ENCODE measurements around the gene BMF.

Gene BMF

DNA sequence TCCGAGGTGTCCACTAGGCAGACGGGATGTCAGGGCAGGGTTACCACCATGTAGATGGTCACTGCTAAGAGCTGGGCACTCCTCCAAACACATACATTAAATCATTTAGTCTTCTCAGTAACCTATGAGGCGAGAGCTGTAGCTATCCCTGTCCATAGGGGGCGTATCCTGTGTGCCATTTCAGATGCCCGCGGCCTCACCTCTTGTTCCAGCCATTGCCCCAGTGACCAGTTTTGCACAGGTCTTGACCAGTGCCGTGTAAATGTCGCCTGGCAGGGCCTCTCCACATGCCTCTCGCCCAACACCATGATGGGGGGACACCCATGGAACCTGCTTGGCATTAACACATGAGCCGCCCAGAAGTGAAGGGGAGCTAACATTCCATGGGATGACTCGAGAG, 48.9 kb downstream of the BMF start:
- peak in 2 of 42 donors; percentile 15 to 29 for DNase-seq
- intact Hi-C loops (cut with DNase I), result no loop called here

DNA sequence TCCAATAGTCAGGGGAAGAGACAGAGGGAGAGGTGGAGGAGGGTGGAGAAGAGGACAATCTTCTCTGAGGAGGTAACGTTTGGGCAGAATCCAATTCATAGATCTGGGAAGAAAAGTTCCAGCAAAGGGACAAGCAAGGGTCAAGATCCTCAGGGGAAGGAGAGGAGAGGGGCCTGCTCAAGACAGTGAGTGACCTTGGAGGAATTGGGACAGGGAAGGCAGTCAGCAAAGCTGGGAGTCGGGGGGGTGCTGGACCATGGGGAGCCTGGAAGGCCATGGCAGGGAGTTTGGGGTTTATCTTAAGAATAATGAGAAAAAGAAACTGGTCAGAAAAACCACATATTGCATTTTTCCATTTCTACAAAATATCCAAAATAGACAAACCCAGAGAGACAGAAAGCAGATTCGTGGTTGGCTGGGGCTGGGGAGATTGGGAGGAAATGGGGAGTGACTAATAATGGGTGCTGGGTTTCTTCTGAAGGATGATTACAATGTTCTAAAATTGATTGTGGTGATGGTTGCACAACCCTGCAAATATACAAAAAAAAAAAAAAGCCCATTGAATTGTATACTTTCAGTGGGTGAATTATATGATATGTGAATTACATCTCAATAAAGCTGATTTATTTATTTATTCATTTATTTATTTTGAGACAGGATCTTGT, 50.1 kb downstream of the BMF start:
- peak in 1 of 42 donors; percentile 9 for DNase-seq
- intact Hi-C loops (cut with DNase I), result loop anchor here (1.0 kb wide), 1 partner anchor 20 kb away; no protein-coding TSS in a partner anchor

DNA sequence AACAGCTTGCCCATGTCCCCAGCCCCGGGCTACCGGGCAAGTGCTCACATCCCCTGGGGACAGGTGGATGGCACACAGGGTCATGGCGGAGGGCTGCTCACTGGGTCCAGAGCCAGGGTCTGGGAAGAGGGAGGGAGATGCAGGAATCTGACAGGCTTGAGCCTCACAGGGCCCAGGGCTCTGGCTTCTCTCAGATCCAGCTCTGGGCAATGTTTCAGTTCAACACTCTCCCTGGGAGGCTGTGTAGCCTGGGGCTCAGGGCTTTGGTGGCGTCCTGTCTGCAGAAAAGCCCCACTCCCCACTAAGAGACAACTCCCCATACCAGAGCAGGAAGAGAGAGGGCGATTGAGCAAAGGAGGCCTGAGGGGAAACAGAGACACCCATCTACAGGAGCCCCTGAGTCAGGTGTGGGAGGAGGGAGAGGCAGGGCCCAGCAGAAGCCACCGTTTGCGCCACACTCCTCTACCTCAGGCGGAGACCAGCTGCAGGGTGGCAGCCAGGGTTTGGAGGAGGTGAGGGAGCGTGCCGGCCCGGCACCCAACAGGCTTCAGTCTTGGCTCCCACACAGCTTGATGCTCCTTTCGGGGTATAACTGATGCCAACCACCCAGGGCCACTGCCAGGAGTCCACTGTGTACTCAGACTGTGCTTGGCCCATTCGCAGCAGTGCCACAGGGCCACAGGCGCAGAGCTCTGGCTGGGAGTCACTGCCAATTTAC, 52.9 kb downstream of the BMF start:
- peak in 3 of 42 donors; percentile 18 to 35 (median 30) for DNase-seq
- intact Hi-C loops (cut with DNase I), result no loop called here

DNA sequence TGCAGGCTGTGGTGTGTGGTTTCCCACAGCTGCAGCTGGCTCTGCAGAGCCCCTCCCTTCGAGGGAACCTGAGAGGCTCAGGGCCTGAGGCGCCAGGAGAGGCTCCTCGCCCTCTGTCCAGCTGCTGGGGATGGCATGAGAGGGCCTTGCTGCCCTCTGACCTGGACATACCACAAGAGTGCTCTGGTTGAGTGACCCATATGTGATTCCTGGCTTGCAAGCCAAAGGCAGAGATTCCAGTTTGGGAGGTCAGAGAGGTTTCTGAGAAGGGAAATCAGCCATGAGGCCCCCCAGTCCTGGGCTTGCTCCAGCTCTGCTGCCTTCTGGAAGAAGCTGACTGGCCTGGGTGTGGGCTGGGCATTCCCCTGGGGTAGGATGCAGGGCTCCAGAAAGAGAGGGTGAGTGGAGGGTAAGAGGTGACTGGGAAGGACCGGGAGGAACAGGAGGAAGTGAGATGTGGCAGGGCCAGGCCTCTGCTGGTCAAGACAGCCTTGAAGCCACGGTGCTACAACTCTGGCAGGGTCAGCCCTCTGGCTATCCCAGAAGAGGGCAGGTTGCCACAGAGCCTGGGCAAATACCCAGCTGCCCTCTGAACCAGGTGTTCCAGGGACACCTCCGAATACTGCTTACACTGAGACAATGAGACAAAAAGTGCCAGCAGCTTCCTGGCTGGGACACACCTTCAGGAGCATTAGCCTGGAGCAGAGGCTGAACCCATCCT, 53.7 kb downstream of the BMF start:
- intact Hi-C loops (cut with DNase I), result no loop called here
- DNase-seq, result peak in 2 of 42 donors; percentile 31 to 36

DNA sequence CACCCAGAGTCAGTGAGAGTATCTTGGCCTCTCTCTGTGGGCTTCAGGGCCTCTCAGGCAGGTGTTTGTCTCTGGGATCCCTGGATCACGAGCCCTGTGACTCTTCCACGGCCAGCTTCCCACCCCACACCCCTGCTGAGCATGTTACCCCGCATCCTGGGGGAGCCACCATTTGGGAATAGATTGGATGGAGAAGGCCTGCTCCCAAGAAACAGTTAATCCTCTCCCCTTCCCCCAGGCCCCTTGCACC, 54.1 kb downstream of the BMF start:
- intact Hi-C loops (cut with DNase I), result no loop called here
- peak in 1 of 42 donors; percentile 19 for DNase-seq

DNA sequence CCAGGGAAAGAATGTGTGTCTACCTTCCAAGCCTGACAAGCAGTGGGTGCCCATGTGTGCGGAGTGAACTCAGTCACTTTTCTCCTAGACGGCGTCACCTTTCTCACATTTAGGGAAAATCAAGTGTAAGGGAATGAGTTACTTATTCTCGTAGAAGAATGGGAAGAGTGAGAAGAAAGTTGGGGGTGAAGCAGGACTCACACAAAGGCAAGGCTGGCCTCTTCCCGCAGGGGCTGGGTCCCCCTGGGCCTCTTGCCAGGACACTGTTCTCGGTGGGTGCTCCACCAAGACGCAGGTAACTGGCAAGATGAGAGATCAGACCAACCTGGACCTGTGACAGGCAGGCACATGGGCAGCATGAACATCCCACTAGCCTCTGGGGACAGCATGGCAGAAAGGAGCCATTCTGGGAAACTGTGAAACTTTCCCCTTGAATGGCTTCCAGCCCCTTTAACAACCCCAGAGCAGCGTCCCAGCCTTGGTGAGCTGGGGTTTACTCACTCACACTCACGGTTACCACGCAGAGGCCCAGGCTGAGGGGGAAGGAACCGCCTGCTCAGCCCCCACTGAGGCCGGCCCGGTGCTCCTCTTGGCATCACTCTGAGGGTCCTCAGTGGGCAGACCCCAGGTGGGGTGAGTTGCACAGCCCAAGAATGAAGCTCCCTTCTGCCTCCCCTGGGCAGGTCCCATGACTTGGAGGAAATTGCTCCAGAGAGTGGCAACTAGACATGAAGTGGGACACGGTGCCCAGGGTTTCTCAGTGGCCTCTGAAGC, 54.7 kb downstream of the BMF start:
- intact Hi-C loops (cut with DNase I), result no loop called here
- peak in 2 of 42 donors; percentile 24 to 36 for DNase-seq

DNA sequence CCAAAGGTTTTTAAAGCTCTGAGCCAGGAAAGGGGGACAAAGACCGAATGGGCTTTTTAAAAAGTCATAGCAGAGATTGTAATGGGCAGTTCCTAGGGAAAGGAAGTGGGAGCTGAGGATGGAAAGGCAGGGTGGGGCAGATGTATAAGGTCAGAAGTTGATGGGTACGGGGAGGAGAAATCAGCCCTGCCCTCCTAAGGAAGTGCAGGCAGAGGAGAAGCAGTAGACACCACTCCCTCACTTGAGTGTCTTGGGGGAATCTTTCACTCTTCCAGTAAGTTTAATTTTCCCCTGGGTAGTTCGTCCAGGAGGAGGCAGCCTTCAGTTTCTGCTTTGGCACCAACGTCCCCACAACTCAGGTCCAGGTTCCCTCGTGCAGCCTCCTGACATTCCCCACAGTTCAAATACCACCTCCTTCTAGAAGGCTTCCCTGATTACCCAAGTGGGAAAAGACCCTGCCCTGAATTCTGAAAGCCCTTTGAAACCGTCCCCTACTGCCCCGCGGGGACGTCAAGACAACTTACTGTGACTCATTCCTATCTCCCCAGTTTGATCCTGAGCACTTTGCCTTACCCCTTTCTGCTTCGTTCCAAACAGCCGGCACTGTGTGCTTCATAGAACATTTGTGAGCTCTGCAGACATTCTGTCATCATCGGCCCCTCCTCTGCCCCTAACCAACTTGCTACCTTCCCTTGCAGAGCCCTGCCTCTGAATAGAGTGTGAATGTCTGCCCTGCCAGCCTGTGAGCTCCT, 55.4 kb downstream of the BMF start:
- intact Hi-C loops (cut with DNase I), result no loop called here
- DNase-seq, result peak in 2 of 42 donors; percentile 12 to 26

DNA sequence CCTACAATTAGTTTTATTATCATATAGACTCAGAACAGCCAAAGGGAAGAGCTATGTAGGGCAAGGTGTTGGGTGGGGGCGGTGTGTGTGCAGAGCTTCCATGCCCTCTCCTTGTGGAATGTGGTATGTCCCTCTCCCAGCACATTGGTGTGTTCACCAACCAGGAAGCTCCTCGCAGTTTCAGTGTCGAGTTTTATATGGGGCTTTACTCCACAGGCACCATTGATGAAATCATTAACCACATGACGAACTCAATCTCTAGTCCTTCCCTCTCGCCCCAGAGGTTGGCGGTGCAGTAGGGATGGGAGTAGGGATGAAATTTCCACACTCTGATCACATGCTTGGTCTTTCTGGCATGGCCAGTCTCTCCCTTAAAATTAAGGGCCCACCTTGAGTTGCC, 56.1 kb downstream of the BMF start:
- DNase-seq, result peak in 2 of 42 donors; percentile 3 to 9
- intact Hi-C loops (cut with DNase I), result no loop called here

DNA sequence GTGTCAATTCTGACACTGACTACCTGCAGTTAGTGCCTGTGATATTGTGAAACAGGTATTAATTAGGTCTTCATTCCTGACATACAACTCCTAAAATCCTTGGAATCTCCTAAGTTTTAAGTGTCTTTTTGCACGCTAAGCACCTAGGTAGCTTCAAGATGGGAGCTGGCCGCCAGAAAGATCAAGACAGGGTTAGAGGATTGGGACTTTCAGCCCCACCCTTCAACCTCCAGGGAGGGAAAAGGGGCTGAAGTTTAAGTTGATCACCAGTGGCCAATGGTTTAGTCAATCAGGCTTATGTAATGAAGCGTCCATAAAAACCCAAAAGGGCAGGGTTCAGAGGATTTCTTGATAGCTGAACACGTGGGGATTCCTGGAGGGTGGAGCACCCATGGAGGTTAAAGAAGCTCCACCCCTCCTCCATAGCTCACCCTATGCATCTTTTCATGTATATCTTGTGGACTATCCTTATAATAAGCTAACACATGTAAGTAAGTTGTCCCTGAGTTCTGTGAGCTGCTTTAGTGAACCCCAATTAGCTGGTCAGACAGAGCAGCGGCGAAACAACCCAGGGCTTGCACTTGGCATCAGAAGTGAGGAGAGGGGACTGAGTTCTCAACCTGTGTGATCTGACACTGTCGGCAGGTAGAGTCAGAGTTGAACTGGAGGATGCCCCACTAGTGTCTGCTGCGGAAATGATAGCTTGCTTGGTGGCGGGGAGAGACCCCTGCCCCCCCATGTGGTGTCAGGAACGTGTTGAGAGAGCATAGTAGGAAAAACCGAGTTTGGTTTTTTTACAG, 56.9 kb downstream of the BMF start:
- intact Hi-C loops (cut with DNase I), result no loop called here
- peak in 2 of 42 donors; percentile 1 to 26 for DNase-seq

DNA sequence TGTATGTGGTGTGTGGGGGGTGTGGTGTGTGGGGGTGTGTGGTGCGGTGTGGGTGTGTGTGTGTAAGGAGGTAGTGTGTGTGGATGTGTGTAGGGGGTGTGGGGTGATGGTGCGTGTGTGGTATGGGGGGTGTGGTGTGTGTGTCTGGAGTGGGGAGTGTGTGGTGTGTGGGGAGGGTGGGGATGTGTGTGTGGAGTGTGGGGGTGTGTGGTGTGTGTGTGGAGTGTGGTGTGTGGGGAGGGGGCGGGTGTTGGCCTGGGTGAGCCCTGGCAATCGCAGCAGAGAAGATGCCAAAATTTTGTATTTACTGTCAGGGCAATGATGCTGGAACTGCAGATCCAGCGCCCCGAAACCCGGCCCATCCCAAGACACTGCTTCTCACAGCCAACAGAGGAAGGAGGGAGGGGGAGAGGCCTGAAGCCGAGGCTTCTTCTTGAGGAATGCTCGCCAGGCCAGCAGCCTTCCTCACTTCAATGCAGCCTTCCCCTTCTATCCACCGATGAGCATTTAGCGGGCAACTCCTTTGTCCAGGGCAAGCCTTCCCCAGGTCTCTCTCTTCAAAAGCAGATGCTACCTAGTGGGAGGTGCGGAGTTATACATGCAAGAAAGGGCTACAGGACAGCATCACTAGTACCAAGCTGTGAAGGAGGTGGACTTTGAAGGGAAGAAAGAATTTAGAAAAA, 57.8 kb downstream of the BMF start:
- intact Hi-C loops (cut with DNase I), result no loop called here
- DNase-seq, result peak in 2 of 42 donors; percentile 10 to 20

DNA sequence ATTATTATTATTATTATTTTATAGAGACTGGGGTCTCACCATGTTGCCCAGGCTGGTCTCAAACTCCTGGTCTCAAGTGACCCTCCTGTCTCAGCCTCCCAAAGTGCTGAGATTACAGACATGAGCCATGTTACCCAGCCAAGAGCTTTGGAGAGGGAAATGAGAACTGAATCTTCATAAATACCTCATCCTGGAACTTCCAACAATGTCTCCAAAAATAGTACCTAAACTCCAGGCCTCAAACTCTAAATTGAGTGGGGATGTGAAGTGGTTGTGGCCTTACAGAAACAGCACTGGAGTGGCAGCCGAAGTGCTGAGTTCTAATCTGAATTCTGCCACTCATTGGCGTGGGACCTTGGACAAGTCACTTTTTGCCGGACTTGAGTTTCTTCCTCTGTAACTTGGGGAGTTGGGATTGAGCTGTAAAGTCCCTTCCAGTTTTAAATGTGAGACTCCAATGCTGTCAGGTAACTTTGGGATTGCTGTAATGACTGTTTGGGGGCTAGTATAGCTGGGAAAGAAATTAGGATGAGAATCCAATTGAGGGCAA, 59.7 kb downstream of the BMF start:
- intact Hi-C loops (cut with DNase I), result loop anchor here (5.0 to 10.0 kb wide), 3 partner anchors 56 to 366 kb away; partner anchors contain the start of gene BMF
- peak in 3 of 42 donors; percentile 2 to 18 (median 12) for DNase-seq

DNA sequence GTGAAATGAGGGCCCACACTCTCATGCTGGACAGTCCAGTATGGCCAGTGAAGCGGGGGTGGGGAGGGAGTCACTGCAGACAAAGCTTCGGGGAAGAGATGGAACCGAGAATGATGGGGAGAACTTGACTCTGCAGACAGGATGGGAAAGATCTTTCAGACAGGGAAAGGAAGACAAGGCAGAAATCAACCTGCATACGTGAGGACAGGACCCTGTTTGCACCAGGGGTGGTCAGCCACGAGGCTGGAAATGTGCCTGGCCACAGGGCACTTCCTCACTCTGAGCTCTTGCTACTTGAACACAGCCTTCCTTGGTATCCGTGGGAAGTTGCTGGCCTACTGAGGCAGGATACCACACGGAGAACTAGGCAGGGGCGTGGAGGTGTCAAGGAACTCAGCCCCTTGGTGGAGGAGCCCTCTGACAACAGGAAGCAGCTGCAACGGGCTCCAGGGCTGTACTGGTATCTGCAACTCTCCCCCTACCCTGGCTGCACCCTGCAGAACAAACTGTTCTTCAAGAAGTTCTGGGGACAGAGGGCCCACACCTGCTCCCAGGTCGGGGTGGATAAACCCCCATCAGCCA, 60.4 kb downstream of the BMF start:
- DNase-seq, result peak in 4 of 42 donors; percentile 12 to 36 (median 26)
- intact Hi-C loops (cut with DNase I), result loop anchor here (5.0 to 10.0 kb wide), 3 partner anchors 56 to 366 kb away; partner anchors contain the start of gene BMF

DNA sequence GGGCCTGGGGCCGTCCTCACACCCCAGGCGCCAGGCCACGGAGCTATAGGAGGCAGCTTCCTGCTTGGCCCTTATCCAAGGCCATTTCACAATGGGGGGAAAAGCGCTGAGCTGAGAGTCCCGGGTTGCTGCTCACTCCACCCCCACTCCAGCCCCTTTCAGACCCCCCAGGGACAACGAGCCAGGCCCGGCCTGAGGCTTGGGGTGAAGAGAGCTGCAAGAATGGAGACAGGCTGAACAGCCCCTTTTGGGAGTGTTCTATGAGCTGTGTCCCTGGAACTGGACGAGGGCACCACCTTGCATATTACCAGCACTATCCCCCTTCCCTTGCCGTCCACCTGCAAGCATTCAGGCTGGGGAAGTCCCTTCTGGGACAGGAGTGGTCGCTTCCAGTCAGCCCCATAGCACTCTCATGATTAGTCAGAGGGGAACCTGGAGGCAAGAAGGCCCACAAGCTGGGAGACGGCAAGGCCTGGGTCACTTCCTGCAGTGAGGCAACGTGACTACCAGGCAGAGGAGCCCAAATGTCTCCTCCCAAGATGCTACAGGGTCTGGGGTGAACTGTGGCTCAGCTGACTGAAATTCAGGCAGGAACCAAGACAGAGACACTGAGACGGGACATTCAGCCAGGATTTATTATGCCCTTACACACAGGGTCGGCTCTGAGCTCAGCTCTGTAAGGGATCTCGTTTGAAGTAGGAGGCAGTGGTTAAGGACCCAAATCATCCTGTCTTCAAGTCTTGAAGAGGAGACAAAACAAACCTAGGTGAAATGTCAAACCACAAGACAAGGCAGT, 61.1 kb downstream of the BMF start:
- intact Hi-C loops (cut with DNase I), result loop anchor here (5.0 to 10.0 kb wide), 3 partner anchors 57 to 367 kb away; partner anchors contain the start of gene BMF
- DNase-seq, result peak in 21 of 42 donors; percentile 30 to 65 (median 43)

DNA sequence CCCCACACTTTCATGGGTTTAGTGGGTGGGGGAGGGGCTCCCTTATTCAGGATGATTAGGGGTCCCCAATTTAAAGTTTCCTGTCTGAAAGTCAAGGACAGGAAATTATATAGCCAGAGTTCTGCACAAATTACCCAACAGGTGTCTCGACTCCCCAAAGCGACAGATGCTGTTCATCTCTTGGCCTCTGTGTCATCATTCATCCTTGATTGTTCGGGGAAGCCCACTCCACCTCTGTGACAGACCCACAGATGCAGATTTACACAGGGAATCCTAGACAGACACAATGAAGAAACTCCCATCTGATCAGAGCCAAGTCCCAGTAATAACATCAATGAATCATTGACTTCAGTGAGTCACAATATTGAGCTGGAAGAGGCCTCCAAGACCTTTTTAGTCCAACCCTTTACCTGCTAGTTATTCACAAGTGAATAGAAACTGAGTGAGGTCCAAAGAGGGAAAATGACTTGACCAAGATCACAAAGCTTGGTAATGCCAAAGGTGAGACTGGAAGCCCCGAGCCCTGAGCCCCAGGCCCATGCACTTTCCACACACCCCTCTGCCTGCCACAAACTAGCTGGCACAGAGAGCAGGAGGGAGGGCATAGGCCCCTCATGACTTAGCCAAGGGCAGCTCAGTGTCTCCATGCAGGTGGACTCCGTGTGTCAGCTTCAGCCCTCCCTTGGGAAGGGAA, 61.8 kb downstream of the BMF start:
- intact Hi-C loops (cut with DNase I), result loop anchor here (5.0 to 10.0 kb wide), 3 partner anchors 58 to 368 kb away; partner anchors contain the start of gene BMF
- no peak for DNase-seq

Measured in head of caudate nucleus (tissue), 42 donors.